Esophagus muscularis mucosa (tissue), 4 donors: ENCODE results near the gene C1QTNF1. TPM values are rescaled to one million over a fixed set of nuclear protein-coding genes. Genes with fewer than 3 reads are reported as not detected.
A peak's percentile ranks its signal among the peaks of the same experiment; 100 is the strongest.

Source experiments
- DNase-seq: peaks from one replicate; pipeline ENCODE4 v3.0.0-alpha.2; 2017; ENCODE audit errors: extremely low spot score
- H3K27ac ChIP-seq, 4 donors: fragments of 200-600 bp; sonication (generic); replicated peaks in 1 of 4; 1 replicate in 3 of 4; 2 replicates in 1 of 4; pipeline ENCODE4 v1.5.1; 2016 to 2019; ENCODE audit warnings: mild to moderate bottlenecking in 1 of 4
- H3K27me3 ChIP-seq, 4 donors: fragments of 200-600 bp; sonication (generic); one replicate each; pipeline versions ENCODE4 v1.5.1 to v1.6.0; 2016 to 2019
- H3K36me3 ChIP-seq, 4 donors: fragments of 200-600 bp; sonication (generic); one replicate each; pipeline ENCODE4 v1.5.1; 2016 to 2019
- H3K4me1 ChIP-seq, 4 donors: fragments of 200-600 bp; sonication (generic); one replicate each; pipeline ENCODE4 v1.5.1; 2016 to 2019
- H3K4me3 ChIP-seq, 4 donors: fragments of 200-600 bp; sonication (generic); 1 replicate in 2 of 4; 2 replicates in 2 of 4; pipeline ENCODE4 v1.5.1; 2016 to 2019; ENCODE audit warnings: mild to moderate bottlenecking in 4 of 4, moderate library complexity in 1 of 4
- H3K9me3 ChIP-seq, 4 donors: fragments of 200-600 bp; sonication (generic); 1 replicate in 3 of 4; 2 replicates in 1 of 4; pipeline ENCODE4 v1.5.1; 2016 to 2019
- CTCF ChIP-seq, 3 experiments: fragments of 200-600 bp in 2 of 3; fragments of 450-650 bp in 1 of 3; sonication (generic) in 2 of 3; IDR thresholded peaks; one replicate each; pipeline ENCODE4 v1.5.1; 2017 to 2019; ENCODE audit warnings: antibody characterized with exemption in 3 of 3, mild to moderate bottlenecking in 2 of 3, moderate library complexity in 1 of 3
- EP300 ChIP-seq: sonication (generic); formaldehyde crosslinking; IDR thresholded peaks from one replicate; pipeline ENCODE4 v1.6.1; 2017; ENCODE audit warnings: antibody characterized with exemption
- POLR2A ChIP-seq: fragments of 450-650 bp; IDR thresholded peaks from one replicate; pipeline ENCODE4 v1.6.1; 2017; ENCODE audit warnings: antibody characterized with exemption, moderate library complexity, mild to moderate bottlenecking, low read depth
- POLR2AphosphoS5 ChIP-seq, 2 donors: sonication (generic); formaldehyde crosslinking; IDR thresholded peaks; one replicate each; pipeline ENCODE4 v1.6.1; 2017; ENCODE audit warnings: antibody characterized with exemption in 2 of 2
- WGBS: methylation state at CpG from one replicate; pipeline ENCODE4 v1.1.5; 2018; 5-methylcytosine and 5-hydroxymethylcytosine counted together
- intact Hi-C: fragments of 100-400 bp; cut with DNase I; formaldehyde crosslinking; loops from one replicate; pipeline ENCODE4 v1.15.1; 2023
- total RNA-seq, 4 donors: library from RNA; depleted of rRNA; stranded (reverse); fragments of >200 nt; gene quantifications; one replicate each; pipeline versions ENCODE4 v1.1.0 to v1.2.1, GENCODE V29; 2016

C1QTNF1 gene
- 100 to 1,000 TPM in 1 of 4 donors, 10 to 100 TPM in 3; 31.1 to 115 (median 70.4) TPM for total RNA-seq

- TF ChIP-seq POLR2AphosphoS5 (IDR thresholded peaks at IDR 0.05): peak; percentile 45 to 62
- no peak for TF ChIP-seq POLR2A
- TF ChIP-seq CTCF (IDR thresholded peaks at IDR 0.05): peak; percentile 17 to 57 (median 46)
- H3K9me3 ChIP-seq: no peaks in the 10 kb centered on the region
- 2% methylated on average over 46 of the region's 77 CpGs for WGBS
- H3K27ac ChIP-seq: peak within 1 kb of the TSS; percentile 75 to 88 (median 78)
- H3K27me3 ChIP-seq: peaks cover 0 to 6% (median 0%) of the 10 kb centered on the region in 4 donors
- intact Hi-C loops: no loop called here
- no peaks in the 10 kb centered on the region for H3K36me3 ChIP-seq
- peaks cover 84 to 91% (median 89%) of the 10 kb centered on the region in 4 donors for H3K4me1 ChIP-seq
- DNase-seq: no peak
- peak within 1 kb of the TSS; percentile 72 to 82 (median 79) for H3K4me3 ChIP-seq
These were observed at the start of gene C1QTNF1 for GRCh38 chr17:79023886-79024771. Gene C1QTNF1 (plus strand): TSS chr17:79024169. CDS start chr17:79043969, 19,800 bp downstream.

GRCh38 chr17:78974635-78975591 lies 49.1 kb upstream of the C1QTNF1 start:
- Histone ChIP-seq H3K27ac (peak overlapping the region; percentile 69 to 82 (median 78)), H3K4me3 (peak overlapping the region in 3 of 4 donors; percentile 6 to 47 (median 17)), H3K4me1 (peaks cover 68 to 82% (median 80%) of the 10 kb centered on the region in 4 donors), H3K36me3 (peaks cover 0 to 18% (median 8%) of the 10 kb centered on the region in 4 donors), H3K27me3 (no peaks in the 10 kb centered on the region), H3K9me3 (no peaks in the 10 kb centered on the region)
- WGBS: 47% methylated on average over 20 of the region's 30 CpGs
- peak; percentile 93 for DNase-seq
- TF ChIP-seq EP300 (no peak), POLR2AphosphoS5 (IDR thresholded peaks at IDR 0.05) (peak; percentile 41 to 50)
- intact Hi-C loops: loop anchor here (5.0 kb wide), 1 partner anchor 53 kb away; no protein-coding TSS in a partner anchor

- Histone ChIP-seq H3K36me3 (peaks cover 0 to 9% (median 4%) of the 10 kb centered on the region in 4 donors), H3K9me3 (no peaks in the 10 kb centered on the region), H3K4me1 (peaks cover 57 to 75% (median 72%) of the 10 kb centered on the region in 4 donors), H3K27me3 (no peaks in the 10 kb centered on the region), H3K27ac (peak overlapping the region; percentile 69 to 82 (median 78)), H3K4me3 (no peak overlapping the region)
- WGBS: 89% methylated on average over 14 of the region's 20 CpGs
- TF ChIP-seq CTCF (IDR thresholded peaks at IDR 0.05) (no peak), POLR2A (no peak), POLR2AphosphoS5 (IDR thresholded peaks at IDR 0.05) (no peak), EP300 (no peak)
- no peak for DNase-seq
- intact Hi-C loops: no loop called here
These were observed 46.9 kb upstream of the C1QTNF1 start for GRCh38 chr17:78976907-78977680.

GRCh38 chr17:78977681-78977943 lies 46.4 kb upstream of the C1QTNF1 start:
- Histone ChIP-seq H3K4me1 (peaks cover 57 to 75% (median 72%) of the 10 kb centered on the region in 4 donors), H3K27ac (peak overlapping the region in 3 of 4 donors; percentile 30 to 82 (median 69))
- whole genome bisulfite sequencing: 80% methylated on average over 8 of the region's 8 CpGs

More at GRCh38 chr17:78977681-78977943, 46.4 kb upstream of the C1QTNF1 start:
- Histone ChIP-seq H3K4me3 (peak overlapping the region in 1 of 4 donors; percentile 5), H3K27me3 (no peaks in the 10 kb centered on the region), H3K9me3 (no peaks in the 10 kb centered on the region), H3K36me3 (peaks cover 0 to 8% (median 3%) of the 10 kb centered on the region in 4 donors)
- DNase-seq: no peak
- intact Hi-C loops: no loop called here
- TF ChIP-seq EP300 (no peak), POLR2AphosphoS5 (IDR thresholded peaks at IDR 0.05) (no peak), POLR2A (no peak), CTCF (IDR thresholded peaks at IDR 0.05) (no peak)
